NCI-H82 (cell line): ENCODE measurements around the gene TRPV2.

ENCODE experiments used
- DNase-seq: peaks from one replicate; lab custom pipeline; 2025; lab: John Stamatoyannopoulos, UW

Gene TRPV2

GRCh38 chr17:16459271-16459670 lies 43.9 kb downstream of the TRPV2 start:
- no peak for DNase-seq

GRCh38 chr17:16459855-16460550 lies 44.6 kb downstream of the TRPV2 start:
- peak; percentile 62 for DNase-seq

GRCh38 chr17:16460796-16461605 lies 45.6 kb downstream of the TRPV2 start:
- no peak for DNase-seq

GRCh38 chr17:16461606-16461866 lies 46.2 kb downstream of the TRPV2 start:
- DNase-seq, result no peak

- DNase-seq, result no peak
These were observed 46.9 kb downstream of the TRPV2 start for GRCh38 chr17:16462070-16462864.

- peak; percentile 75 for DNase-seq
These were observed 48.3 kb downstream of the TRPV2 start for GRCh38 chr17:16463358-16464302.

GRCh38 chr17:16464303-16465051 lies 49.1 kb downstream of the TRPV2 start:
- DNase-seq, result no peak

- no peak for DNase-seq
These were observed 49.6 kb downstream of the TRPV2 start for GRCh38 chr17:16465052-16465312.

- DNase-seq, result no peak
These were observed 50.5 kb downstream of the TRPV2 start for GRCh38 chr17:16465861-16466338.

- no peak for DNase-seq
These were observed 51.0 kb downstream of the TRPV2 start for GRCh38 chr17:16466407-16466806.

- no peak for DNase-seq
These were observed 51.7 kb downstream of the TRPV2 start for GRCh38 chr17:16467044-16467443.

GRCh38 chr17:16467886-16468285 lies 52.5 kb downstream of the TRPV2 start:
- DNase-seq, result no peak

GRCh38 chr17:16468428-16468992 lies 53.1 kb downstream of the TRPV2 start:
- DNase-seq, result no peak

GRCh38 chr17:16470265-16470664 lies 54.9 kb downstream of the TRPV2 start:
- no peak for DNase-seq

GRCh38 chr17:16471295-16471694 lies 55.9 kb downstream of the TRPV2 start:
- no peak for DNase-seq

- DNase-seq, result no peak
These were observed 57.2 kb downstream of the TRPV2 start for GRCh38 chr17:16472539-16472938.

- no peak for DNase-seq
These were observed 58.0 kb downstream of the TRPV2 start for GRCh38 chr17:16473044-16474011.

- DNase-seq, result no peak
These were observed 58.8 kb downstream of the TRPV2 start for GRCh38 chr17:16474012-16474725.

GRCh38 chr17:16475179-16475704 lies 59.9 kb downstream of the TRPV2 start:
- DNase-seq, result no peak
